ENCODE measurements around the gene TMTC4.

Gene TMTC4

GRCh38 chr13:100646030-100646673 lies 28.4 kb downstream of the TMTC4 start:
- no peak overlapping the region for H3K18ac ChIP-seq (ENCODE audit: low read length)
- H2AFZ ChIP-seq (ENCODE audit: insufficient read depth, low read length, poor library complexity): no peak overlapping the region
- H3K27me3 ChIP-seq (ENCODE audit: insufficient read depth, low read length): no peaks in the 10 kb centered on the region
- no CpG with 5 or more reads among the region's 12 CpGs for WGBS (ENCODE audit: extremely low coverage, insufficient coverage, insufficient read length)
- no peak overlapping the region for H4K12ac ChIP-seq (ENCODE audit: low read depth, low read length)
- no peak overlapping the region for H2AK5ac ChIP-seq (ENCODE audit: low read length)
- no peak overlapping the region for H2BK5ac ChIP-seq (ENCODE audit: low read depth, low read length, poor library complexity)
- H2BK120ac ChIP-seq (ENCODE audit: insufficient read depth, low read length, poor library complexity): no peak overlapping the region
- H2BK12ac ChIP-seq (ENCODE audit: low read length): no peak overlapping the region
- no peaks in the 10 kb centered on the region for H3K79me1 ChIP-seq (ENCODE audit: low read length)
- DNase-seq: peak; percentile 9 to 47
- peaks cover 21 to 31% of the 10 kb centered on the region in 2 experiments for H3K36me3 ChIP-seq (ENCODE audit: control insufficient read depth in 1 of 2, insufficient read depth in 2 of 2, low read length in 2 of 2)
- no peak overlapping the region for H3K4me3 ChIP-seq (ENCODE audit: low read depth, low read length)
- H3K9me3 ChIP-seq (ENCODE audit: insufficient read depth, low read depth, low read length): no peaks in the 10 kb centered on the region
- no peak overlapping the region for H3K4ac ChIP-seq (ENCODE audit: low read depth, low read length)
- no peak overlapping the region for H3K27ac ChIP-seq (ENCODE audit: low read depth, low read length)
- H3K4me2 ChIP-seq (ENCODE audit: low read length): no peak overlapping the region
- H3K4me1 ChIP-seq (ENCODE audit: control insufficient read depth in 1 of 2, insufficient read depth in 2 of 2, low read length in 2 of 2): no peaks in the 10 kb centered on the region
- no peak overlapping the region for H4K8ac ChIP-seq (ENCODE audit: low read depth, low read length)
- H4K91ac ChIP-seq (ENCODE audit: low read depth, low read length): no peak overlapping the region
- no peak overlapping the region for H3K14ac ChIP-seq (ENCODE audit: low read length)
- no peak overlapping the region for H3K9ac ChIP-seq (ENCODE audit: low read length)
- H3K23ac ChIP-seq (ENCODE audit: low read length): no peak overlapping the region
- H3K79me2 ChIP-seq (ENCODE audit: control insufficient read depth, insufficient read depth, low read length, poor library complexity): no peaks in the 10 kb centered on the region

GRCh38 chr13:100645382-100645781 lies 29.2 kb downstream of the TMTC4 start:
- no peak for DNase-seq
- Histone ChIP-seq H3K9me3 (ENCODE audit: insufficient read depth, low read depth, low read length) (no peaks in the 10 kb centered on the region), H2AFZ (ENCODE audit: insufficient read depth, low read length, poor library complexity) (no peak overlapping the region), H3K4me1 (ENCODE audit: control insufficient read depth in 1 of 2, insufficient read depth in 2 of 2, low read length in 2 of 2) (no peaks in the 10 kb centered on the region), H3K27ac (ENCODE audit: low read depth, low read length) (no peak overlapping the region), H3K18ac (ENCODE audit: low read length) (no peak overlapping the region), H4K91ac (ENCODE audit: low read depth, low read length) (no peak overlapping the region), H3K27me3 (ENCODE audit: insufficient read depth, low read length) (no peaks in the 10 kb centered on the region), H3K14ac (ENCODE audit: low read length) (no peak overlapping the region), H2BK120ac (ENCODE audit: insufficient read depth, low read length, poor library complexity) (no peak overlapping the region), H2BK5ac (ENCODE audit: low read depth, low read length, poor library complexity) (no peak overlapping the region), H3K23ac (ENCODE audit: low read length) (no peak overlapping the region), H4K12ac (ENCODE audit: low read depth, low read length) (no peak overlapping the region), H3K79me2 (ENCODE audit: control insufficient read depth, insufficient read depth, low read length, poor library complexity) (no peaks in the 10 kb centered on the region), H3K36me3 (ENCODE audit: control insufficient read depth in 1 of 2, insufficient read depth in 2 of 2, low read length in 2 of 2) (peaks cover 23 to 28% of the 10 kb centered on the region in 2 experiments), H2BK12ac (ENCODE audit: low read length) (no peak overlapping the region), H3K4me2 (ENCODE audit: low read length) (no peak overlapping the region), H3K79me1 (ENCODE audit: low read length) (no peaks in the 10 kb centered on the region), H4K8ac (ENCODE audit: low read depth, low read length) (no peak overlapping the region), H2AK5ac (ENCODE audit: low read length) (no peak overlapping the region), H3K4ac (ENCODE audit: low read depth, low read length) (no peak overlapping the region), H3K4me3 (ENCODE audit: low read depth, low read length) (no peak overlapping the region), H3K9ac (ENCODE audit: low read length) (no peak overlapping the region)
- no CpG with 5 or more reads among the region's 7 CpGs for WGBS (ENCODE audit: extremely low coverage, insufficient coverage, insufficient read length)

GRCh38 chr13:100644371-100644770 lies 30.2 kb downstream of the TMTC4 start:
- Histone ChIP-seq H3K4me1 (ENCODE audit: control insufficient read depth in 1 of 2, insufficient read depth in 2 of 2, low read length in 2 of 2) (no peaks in the 10 kb centered on the region), H4K12ac (ENCODE audit: low read depth, low read length) (no peak overlapping the region), H2AK5ac (ENCODE audit: low read length) (no peak overlapping the region), H3K27me3 (ENCODE audit: insufficient read depth, low read length) (no peaks in the 10 kb centered on the region), H3K4ac (ENCODE audit: low read depth, low read length) (no peak overlapping the region), H4K8ac (ENCODE audit: low read depth, low read length) (no peak overlapping the region), H3K36me3 (ENCODE audit: control insufficient read depth in 1 of 2, insufficient read depth in 2 of 2, low read length in 2 of 2) (peaks cover 23 to 26% of the 10 kb centered on the region in 2 experiments), H3K79me1 (ENCODE audit: low read length) (no peaks in the 10 kb centered on the region), H3K9ac (ENCODE audit: low read length) (no peak overlapping the region), H2BK12ac (ENCODE audit: low read length) (no peak overlapping the region), H3K4me2 (ENCODE audit: low read length) (no peak overlapping the region), H2BK5ac (ENCODE audit: low read depth, low read length, poor library complexity) (no peak overlapping the region), H3K79me2 (ENCODE audit: control insufficient read depth, insufficient read depth, low read length, poor library complexity) (no peaks in the 10 kb centered on the region), H3K9me3 (ENCODE audit: insufficient read depth, low read depth, low read length) (no peaks in the 10 kb centered on the region), H3K23ac (ENCODE audit: low read length) (no peak overlapping the region), H3K27ac (ENCODE audit: low read depth, low read length) (no peak overlapping the region), H3K14ac (ENCODE audit: low read length) (no peak overlapping the region), H2BK120ac (ENCODE audit: insufficient read depth, low read length, poor library complexity) (no peak overlapping the region), H3K4me3 (ENCODE audit: low read depth, low read length) (no peak overlapping the region), H3K18ac (ENCODE audit: low read length) (no peak overlapping the region), H4K91ac (ENCODE audit: low read depth, low read length) (no peak overlapping the region), H2AFZ (ENCODE audit: insufficient read depth, low read length, poor library complexity) (no peak overlapping the region)
- DNase-seq: no peak
- no CpG with 5 or more reads among the region's 7 CpGs for WGBS (ENCODE audit: extremely low coverage, insufficient coverage, insufficient read length)

GRCh38 chr13:100637796-100638195 lies 36.8 kb downstream of the TMTC4 start:
- H2BK5ac ChIP-seq (ENCODE audit: low read depth, low read length, poor library complexity): no peak overlapping the region
- no peaks in the 10 kb centered on the region for H3K4me1 ChIP-seq (ENCODE audit: control insufficient read depth in 1 of 2, insufficient read depth in 2 of 2, low read length in 2 of 2)
- no peak overlapping the region for H3K27ac ChIP-seq (ENCODE audit: low read depth, low read length)
- no peak overlapping the region for H2AFZ ChIP-seq (ENCODE audit: insufficient read depth, low read length, poor library complexity)
- no peak overlapping the region for H3K14ac ChIP-seq (ENCODE audit: low read length)
- no peak overlapping the region for H2BK12ac ChIP-seq (ENCODE audit: low read length)
- H3K9ac ChIP-seq (ENCODE audit: low read length): no peak overlapping the region
- no peaks in the 10 kb centered on the region for H3K9me3 ChIP-seq (ENCODE audit: insufficient read depth, low read depth, low read length)
- no peak overlapping the region for H3K4ac ChIP-seq (ENCODE audit: low read depth, low read length)
- H3K18ac ChIP-seq (ENCODE audit: low read length): no peak overlapping the region
- H4K8ac ChIP-seq (ENCODE audit: low read depth, low read length): no peak overlapping the region
- no peak for DNase-seq
- no peaks in the 10 kb centered on the region for H3K27me3 ChIP-seq (ENCODE audit: insufficient read depth, low read length)
- peaks cover 36 to 44% of the 10 kb centered on the region in 2 experiments for H3K36me3 ChIP-seq (ENCODE audit: control insufficient read depth in 1 of 2, insufficient read depth in 2 of 2, low read length in 2 of 2)
- H4K91ac ChIP-seq (ENCODE audit: low read depth, low read length): no peak overlapping the region
- H2BK120ac ChIP-seq (ENCODE audit: insufficient read depth, low read length, poor library complexity): no peak overlapping the region
- no peak overlapping the region for H3K4me2 ChIP-seq (ENCODE audit: low read length)
- H4K12ac ChIP-seq (ENCODE audit: low read depth, low read length): no peak overlapping the region
- no peak overlapping the region for H2AK5ac ChIP-seq (ENCODE audit: low read length)
- H3K79me2 ChIP-seq (ENCODE audit: control insufficient read depth, insufficient read depth, low read length, poor library complexity): peaks cover 1% of the 10 kb centered on the region
- no peak overlapping the region for H3K4me3 ChIP-seq (ENCODE audit: low read depth, low read length)
- H3K79me1 ChIP-seq (ENCODE audit: low read length): no peaks in the 10 kb centered on the region
- no peak overlapping the region for H3K23ac ChIP-seq (ENCODE audit: low read length)
- WGBS (ENCODE audit: extremely low coverage, insufficient coverage, insufficient read length): no CpG with 5 or more reads among the region's 5 CpGs
